ENCODE measurements around the gene TGFB1.

TGFB1 gene

GRCh38 chr19:41327076-41327575, 26.6 kb downstream of the TGFB1 start:
- no peak overlapping the region for H3K4me3 ChIP-seq (replicated peaks; ENCODE audit: low read depth, low read length)

DNA sequence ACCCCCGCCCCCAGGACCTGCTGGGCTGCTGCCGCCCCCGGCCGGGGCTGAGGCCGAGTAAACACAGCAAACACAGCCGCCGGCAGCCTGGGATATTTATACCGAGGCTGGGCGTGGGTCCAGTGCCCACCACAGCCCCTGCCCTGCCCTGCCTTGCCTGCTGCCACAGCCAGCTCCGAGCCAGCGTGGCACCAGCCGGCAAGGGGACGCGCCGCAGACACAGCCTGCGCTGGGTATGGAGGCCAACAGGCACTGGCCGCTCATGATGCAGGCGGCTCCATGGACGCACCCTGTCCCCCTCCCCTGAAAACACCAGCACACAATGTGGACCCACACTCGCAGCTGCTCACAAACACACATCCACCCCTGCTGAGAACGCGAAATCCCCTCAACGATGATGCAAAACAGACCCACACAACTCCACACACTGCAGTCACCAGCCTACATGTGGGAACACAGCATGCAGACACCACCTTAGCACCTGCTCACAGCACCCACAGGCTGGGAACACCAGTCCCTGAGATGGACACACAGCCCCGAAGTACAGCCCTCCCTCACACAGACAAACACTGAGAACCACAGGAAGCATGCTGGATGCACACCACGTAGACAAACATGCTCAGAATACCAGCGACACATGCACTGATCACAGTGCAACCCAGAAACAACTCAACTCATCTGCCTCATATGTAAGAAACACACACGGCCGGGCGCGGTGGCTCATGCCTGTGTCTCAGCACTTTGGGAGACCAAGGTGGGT, 27.6 kb downstream of the TGFB1 start:
- no peak for DNase-seq (ENCODE audit: extremely low read depth, low read depth)
- TF ChIP-seq CTCF (IDR thresholded peaks at IDR 0.05; ENCODE audit: low read depth, low read length, missing control alignments), result no peak
- peak overlapping the region; percentile 6; the same call in 1 of the 2 replicates for H3K4me3 ChIP-seq (replicated peaks; ENCODE audit: low read depth, low read length)

More at GRCh38 chr19:41327076-41327575, 26.6 kb downstream of the TGFB1 start:
- TF ChIP-seq CTCF (IDR thresholded peaks at IDR 0.05; ENCODE audit: low read depth, low read length, missing control alignments), result no peak
- DNase-seq (ENCODE audit: extremely low read depth, low read depth), result no peak

- no peak overlapping the region for H3K4me3 ChIP-seq (replicated peaks; ENCODE audit: low read depth, low read length)
- no peak for TF ChIP-seq CTCF (IDR thresholded peaks at IDR 0.05; ENCODE audit: low read depth, low read length, missing control alignments)
- no peak for DNase-seq (ENCODE audit: extremely low read depth, low read depth)
Observed at GRCh38 chr19:41325640-41325946, 28.1 kb downstream of the TGFB1 start.

DNA sequence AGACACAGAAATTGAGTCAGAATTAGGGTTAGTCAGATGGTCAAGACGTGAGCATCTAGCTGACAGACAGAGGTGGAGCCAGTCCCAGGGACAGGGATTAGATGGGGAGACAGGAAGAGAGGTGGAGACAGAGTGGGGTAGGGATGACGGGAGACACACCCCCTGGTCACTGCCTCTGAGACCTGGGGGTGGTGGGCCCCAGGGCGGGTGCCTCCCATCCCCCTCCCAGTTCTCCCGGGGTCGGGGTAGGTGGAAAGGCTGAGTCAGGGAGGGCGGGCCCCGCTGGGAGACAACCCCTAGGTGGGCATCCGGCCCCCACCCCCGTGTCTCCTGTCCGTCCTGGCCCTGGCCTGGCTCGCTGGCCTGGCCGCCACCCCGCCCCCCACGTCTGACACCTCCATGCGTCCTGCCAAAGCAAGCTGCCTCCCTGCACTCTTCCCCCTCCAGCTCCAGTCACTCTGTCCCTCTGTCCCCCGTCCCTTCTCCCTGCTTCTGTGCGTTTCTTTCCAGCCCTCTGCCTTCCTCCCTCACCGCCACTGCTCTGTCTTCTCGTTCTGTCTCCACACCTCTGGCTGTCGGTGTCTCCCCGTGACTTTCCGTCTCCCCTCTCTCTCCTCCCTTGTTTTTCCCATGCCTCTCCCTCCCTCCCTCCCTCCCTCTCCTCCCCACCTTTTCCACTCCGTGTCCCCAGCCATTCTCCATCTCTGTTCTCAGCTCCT, 28.6 kb downstream of the TGFB1 start:
- H3K4me3 ChIP-seq (replicated peaks; ENCODE audit: low read depth, low read length), result no peak overlapping the region
- DNase-seq (ENCODE audit: extremely low read depth, low read depth), result no peak
- no peak for TF ChIP-seq CTCF (IDR thresholded peaks at IDR 0.05; ENCODE audit: low read depth, low read length, missing control alignments)

DNA sequence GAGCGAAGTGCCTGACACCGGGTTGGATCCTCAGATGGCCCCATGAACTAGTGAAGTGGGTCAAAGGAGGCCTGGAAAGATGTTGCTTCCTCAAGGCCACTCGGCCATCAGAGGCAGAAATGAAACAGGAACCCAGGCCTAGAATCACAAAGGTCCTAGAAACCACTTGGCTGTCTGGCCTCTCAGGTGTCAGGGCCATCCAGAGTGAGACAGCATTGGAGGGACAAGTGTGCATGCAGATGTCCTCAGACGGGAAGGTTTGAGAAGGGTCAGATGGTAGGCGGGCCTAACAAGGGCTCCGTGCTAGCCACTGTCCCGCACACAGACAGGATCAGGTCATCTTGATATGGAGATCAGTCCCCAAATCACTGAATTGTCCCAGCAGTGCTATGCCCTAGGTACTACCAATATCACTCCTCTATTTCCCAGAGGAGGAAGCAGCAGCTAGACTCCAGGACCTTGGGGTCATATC, 29.5 kb downstream of the TGFB1 start:
- H3K4me3 ChIP-seq (replicated peaks; ENCODE audit: low read depth, low read length), result no peak overlapping the region
- TF ChIP-seq CTCF (IDR thresholded peaks at IDR 0.05; ENCODE audit: low read depth, low read length, missing control alignments), result no peak
- no peak for DNase-seq (ENCODE audit: extremely low read depth, low read depth)

DNA sequence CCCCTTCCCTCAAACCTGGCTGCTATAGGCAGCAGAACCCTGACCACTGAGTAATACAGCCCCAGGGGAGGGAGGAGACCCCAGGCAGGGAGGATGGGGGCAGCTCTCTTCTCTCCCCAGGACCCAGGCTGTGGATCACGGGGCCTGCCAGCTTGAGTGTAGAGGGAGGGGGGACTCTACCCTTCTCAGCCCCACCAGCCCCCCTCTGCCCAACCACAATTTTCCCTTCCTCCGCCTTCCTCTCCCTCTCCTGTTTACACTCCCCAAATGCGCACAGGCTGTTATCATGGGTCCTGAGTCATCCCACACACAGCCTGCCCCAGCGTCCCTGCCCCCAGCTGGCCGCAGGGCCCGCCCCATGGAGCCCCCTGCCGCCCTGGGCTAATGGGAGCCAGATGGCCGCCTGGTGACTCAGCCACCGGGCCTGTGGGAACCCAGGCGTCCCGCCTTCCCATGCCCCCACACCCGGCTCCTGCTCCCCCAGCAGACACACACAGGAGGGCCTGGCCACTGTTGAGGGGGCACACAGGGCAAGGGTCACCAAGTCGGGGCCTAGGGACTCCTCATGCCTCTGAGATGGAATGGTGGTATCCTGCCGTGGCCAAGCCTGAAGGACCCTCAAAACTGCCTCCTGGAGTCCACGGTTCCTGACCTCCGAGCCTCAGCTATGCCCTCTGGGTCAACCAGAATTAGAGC, 30.1 kb downstream of the TGFB1 start:
- peak overlapping the region; percentile 13 for H3K4me3 ChIP-seq (replicated peaks; ENCODE audit: low read depth, low read length)
- peak; percentile 88 for DNase-seq (ENCODE audit: extremely low read depth, low read depth)
- no peak for TF ChIP-seq CTCF (IDR thresholded peaks at IDR 0.05; ENCODE audit: low read depth, low read length, missing control alignments)
